ENCODE results near the gene ACOX3.

GRCh38 chr4:8377103-8378075 lies 63.1 kb downstream of the ACOX3 start:
- TF ChIP-seq POLR2A (IDR thresholded peaks at IDR 0.05; ENCODE audit: low read depth, low read length), result no peak
- TF ChIP-seq POLR2AphosphoS5 (IDR thresholded peaks at IDR 0.05; ENCODE audit: low read depth, low read length), result no peak
- no peak for TF ChIP-seq TAF1 (IDR thresholded peaks at IDR 0.05; ENCODE audit: low read depth, low read length)

Data from GM12891 (cell line).